ENCODE measurements around the gene TMEM171.

The TMEM171 gene

DNA sequence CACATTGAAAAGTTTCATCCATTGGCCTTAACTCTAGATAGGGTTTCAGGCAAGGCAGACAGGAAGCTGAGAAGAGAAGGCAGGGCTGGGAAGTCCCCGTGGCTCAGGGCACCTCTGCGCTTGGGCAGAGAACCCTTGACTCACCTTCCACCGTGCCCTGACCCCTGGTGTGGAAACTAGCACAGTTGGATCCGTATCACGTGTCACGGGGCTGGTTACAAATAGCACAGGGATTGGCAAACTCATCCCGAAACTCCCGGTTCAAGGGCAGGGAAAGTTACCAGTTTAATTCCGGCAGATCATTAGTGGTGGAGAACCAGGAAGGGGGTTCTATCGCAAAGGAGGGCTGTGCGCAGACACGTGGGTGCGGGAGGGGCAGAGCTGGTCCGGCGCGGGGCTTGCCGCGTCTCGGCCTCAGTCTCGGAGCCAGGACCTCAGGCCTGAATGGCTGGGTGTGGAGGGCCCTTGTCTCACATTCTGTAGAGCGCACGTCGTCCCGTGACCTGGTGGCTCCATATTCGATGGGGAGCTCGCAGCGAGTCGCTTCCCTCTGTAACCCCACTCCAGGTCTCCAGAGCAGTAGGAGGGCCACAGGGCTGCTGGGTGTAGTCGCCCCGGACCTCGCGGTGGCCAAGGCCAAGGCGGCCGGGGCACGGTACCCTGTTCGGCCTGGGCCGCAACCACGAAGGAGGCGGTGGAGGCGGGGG lies 771 bp upstream of the TMEM171 start:
- DNase-seq = no peak

- no peak for DNase-seq
Observed at GRCh38 chr5:73121119-73121463, 716 bp downstream of the TMEM171 start.

DNA sequence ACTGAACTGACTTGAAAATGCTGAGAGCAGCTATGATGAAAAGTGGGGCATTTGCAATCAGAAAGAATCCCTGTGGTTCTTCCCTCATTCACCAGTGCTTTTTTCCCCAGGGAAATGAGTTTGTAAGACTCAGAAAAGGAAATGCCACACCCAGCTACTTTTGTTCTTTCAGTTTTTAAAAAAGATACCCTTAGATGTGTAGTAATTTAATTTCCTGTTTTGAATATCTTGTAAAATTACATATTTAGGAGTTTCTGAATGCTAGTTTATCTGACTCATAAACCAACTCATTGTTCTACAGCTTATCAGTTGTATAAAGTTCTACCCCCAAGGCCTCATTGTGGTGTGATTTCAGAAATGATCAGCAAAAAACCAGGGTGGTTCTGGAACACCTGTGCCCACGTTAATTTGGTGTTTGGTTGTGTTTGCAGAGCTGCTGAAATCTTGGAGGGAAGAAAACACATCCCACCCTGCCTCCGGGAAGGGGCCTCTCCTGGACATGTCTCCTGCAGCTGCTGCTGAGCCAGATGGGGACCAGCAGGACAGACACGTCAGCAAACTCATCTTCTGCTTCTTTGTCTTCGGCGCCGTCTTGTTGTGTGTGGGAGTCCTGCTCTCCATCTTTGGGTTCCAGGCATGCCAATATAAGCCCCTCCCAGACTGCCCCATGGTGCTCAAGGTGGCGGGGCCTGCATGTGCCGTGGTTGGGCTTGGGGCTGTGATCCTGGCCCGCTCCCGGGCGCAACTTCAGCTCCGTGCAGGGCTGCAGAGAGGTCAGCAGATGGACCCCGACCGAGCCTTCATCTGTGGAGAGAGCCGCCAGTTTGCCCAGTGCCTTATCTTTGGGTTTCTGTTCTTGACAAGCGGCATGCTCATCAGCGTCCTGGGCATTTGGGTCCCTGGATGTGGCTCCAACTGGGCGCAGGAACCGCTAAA lies 2.8 kb downstream of the TMEM171 start:
- no peak for DNase-seq

DNA sequence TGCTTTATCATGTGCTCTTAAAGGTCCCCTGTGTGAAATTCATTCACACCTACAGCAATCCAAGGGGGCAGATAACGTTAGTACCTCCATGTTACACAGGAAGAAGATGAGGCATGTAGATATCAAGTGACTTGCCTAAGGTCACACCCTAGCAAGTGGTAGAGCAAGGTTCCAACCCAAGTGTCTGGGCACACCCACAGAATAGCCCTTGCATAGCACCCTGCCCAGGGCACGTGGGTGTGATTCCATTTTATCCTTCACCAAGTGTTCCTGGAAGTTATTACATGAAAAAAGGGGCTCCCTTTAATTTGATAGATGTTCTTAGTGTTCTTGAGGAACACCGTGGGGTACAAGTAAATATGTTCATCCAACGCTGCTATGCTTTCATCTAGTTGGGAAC lies 4.9 kb downstream of the TMEM171 start:
- DNase-seq = no peak

DNA sequence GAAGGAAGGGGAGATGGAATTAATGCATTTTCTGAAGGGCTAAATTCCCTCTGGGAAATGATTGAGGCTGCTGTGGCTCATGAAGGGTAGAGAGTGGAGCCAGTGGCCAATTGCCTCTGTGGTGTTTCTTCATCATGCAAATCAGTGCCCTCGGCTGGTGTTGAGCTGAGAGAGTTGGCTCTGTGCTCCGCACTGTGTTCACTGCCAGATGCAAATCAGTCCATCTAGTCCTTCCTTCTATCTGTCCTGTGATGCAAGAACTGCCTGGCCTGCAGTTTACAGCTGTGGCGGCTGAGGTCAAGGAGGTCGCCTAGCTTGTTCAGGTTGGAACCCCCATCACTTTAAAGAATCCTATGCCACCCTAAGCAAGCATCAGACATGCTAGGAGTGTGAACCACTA lies 6.0 kb downstream of the TMEM171 start:
- DNase-seq = no peak

- DNase-seq = no peak
Observed at GRCh38 chr5:73126957-73127356, 6.6 kb downstream of the TMEM171 start.

GRCh38 chr5:73129143-73129542 lies 8.8 kb downstream of the TMEM171 start:
- no peak for DNase-seq

DNA sequence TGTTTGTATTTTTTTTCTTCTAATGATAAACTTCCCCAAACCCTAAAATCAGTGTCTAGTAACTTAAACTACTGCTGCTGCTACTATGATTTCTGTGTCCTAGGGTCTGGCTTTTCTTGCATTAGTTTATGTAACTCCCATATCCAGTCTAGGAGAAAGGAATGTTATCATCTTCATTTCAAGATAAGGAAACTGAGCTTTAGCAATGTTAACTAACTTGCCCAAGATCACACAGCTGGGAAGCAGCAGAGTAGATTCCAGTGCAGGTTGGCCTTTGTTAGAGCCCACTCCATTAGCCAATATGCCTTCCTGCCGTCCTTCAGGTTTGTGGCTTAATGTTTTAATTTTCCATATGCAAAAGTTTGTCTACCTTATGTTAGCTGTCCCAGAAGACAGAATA lies 10.4 kb downstream of the TMEM171 start:
- DNase-seq = no peak

DNA sequence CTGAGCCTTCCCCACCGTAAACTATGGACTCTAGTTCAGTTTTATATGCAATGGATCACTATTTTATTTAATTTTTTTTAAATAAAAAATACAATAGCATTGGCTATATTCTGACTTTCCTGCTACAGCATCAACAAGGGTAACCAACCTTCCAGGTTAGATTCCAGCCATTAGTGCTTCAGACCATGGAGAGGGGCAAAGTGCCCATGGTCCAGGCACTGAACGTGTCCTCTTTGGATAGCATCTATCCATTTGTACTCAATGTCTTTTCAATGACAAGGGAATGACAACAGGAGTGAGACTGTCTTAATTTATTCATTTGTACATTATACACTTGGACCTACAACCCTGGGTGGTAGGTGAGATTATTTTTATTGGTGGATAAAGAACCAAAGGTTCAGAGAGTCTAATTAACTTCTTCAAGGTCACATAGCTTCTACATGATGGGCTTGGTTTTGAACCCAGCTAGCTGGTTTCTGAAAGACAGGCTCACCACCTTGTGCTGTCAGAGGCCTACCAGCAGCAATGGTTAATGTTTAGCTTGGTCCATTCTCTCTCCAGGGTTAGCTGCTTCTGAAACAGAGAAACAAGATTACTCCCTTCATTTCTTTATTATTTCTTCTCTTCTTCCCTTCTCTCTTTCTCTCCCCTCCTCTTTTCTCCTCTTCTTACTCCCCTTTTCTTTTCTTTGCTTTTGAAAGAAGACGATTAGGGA lies 11.5 kb downstream of the TMEM171 start:
- no peak for DNase-seq

- no peak for DNase-seq
Observed at GRCh38 chr5:73132759-73133158, 12.4 kb downstream of the TMEM171 start.

- DNase-seq = no peak
Observed at GRCh38 chr5:73135021-73135420, 14.6 kb downstream of the TMEM171 start.

- peak; percentile 55 for DNase-seq
Observed at GRCh38 chr5:73135429-73136054, 15.2 kb downstream of the TMEM171 start.

- DNase-seq = peak; percentile 61
Observed at GRCh38 chr5:73136055-73136562, 15.7 kb downstream of the TMEM171 start.

DNA sequence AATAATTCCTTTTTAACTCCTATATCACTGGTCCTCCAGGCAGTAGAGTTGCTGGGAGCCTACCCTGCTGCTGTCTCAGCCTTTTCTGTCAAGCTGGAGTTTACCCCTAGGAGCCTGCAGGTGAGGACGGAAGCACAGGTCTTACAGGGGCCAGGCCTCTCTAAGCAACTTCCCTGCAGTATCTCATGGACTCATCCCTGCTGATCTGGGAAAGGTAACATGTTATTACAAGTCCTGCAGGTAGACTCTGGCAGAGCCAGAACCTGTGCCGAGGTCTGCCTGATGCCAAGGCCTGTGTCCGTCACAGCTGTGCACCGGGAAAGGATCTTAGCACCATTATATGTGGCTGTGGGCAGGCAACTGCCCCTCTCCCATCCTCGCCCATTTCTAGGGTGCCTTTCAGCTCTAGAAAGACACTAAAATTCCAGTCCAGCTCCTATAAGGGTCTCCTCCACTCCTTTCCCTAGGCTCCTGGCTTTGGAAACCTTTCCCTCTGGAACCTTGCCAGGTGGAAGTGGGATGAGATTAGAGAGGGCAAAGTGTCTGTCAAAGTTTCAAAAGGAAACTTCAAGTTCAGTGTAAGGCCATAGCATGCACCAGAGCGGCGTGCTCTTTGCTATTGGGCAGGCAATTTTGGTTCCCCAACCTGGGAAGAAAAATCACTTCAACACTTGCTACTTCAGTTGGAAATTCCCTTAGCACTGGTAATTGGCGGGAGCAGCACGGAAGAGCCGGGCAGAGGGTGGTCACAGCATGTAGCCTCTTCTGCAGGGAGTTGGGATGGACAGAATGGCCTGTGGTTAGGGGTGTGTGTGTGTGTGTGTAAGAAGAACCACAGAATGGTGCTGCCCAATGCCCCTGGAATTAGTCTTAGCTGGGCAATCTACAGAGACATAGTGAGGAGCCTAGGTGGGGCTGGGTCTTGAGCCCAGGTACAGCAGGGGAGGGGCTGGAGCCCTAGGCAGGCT lies 17.5 kb downstream of the TMEM171 start:
- no peak for DNase-seq

- DNase-seq = no peak
Observed at GRCh38 chr5:73139485-73139884, 19.1 kb downstream of the TMEM171 start.

- no peak for DNase-seq
Observed at GRCh38 chr5:73140801-73141200, 20.4 kb downstream of the TMEM171 start.

DNA sequence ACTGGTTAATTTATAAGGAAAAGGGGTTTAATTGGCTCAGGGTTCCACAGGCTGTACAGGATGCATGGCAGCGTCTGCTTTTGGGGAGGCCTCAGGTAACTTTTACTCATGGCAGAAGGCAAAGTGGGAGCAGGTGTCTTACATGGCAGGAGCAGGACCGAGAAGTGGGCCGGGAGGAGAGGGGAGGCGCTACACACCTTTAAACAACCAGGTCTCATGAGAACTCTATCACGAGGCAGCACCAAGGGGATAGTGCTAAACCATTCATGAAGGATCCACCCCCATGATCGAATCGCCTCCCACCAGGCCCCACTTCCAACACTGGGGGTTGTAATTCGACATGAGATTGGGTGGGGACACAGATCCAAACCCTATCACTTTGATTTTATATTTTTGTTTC lies 21.7 kb downstream of the TMEM171 start:
- no peak for DNase-seq

- DNase-seq = no peak
Observed at GRCh38 chr5:73143716-73144115, 23.3 kb downstream of the TMEM171 start.

- DNase-seq = no peak
Observed at GRCh38 chr5:73149540-73149939, 29.2 kb downstream of the TMEM171 start.

DNA sequence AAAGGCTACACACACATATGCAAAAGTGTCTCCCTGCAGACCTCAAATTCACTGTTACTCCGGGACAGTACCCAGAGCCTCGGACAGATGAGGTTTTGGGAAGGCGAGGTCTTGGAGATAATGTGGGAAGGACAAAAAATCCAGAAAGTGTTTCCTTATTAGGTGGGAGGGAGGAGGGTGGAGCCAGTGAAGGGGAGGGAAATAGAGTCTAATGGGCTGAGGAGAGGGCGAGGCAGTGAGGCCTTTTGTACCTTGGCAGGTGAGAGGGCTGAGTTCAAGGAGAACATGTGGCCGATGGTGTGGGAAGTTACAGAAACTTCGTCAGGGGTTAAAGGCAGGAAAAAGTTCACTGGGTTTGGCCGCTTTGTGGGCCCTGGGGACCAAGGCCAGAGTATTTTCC lies 30.5 kb downstream of the TMEM171 start:
- DNase-seq = no peak

- no peak for DNase-seq
Observed at GRCh38 chr5:73151766-73152410, 31.5 kb downstream of the TMEM171 start.
